Tongue (tissue), 2 donors: ENCODE results near the gene GNPDA1. TPM values are rescaled to one million over a fixed set of nuclear protein-coding genes. Genes with fewer than 3 reads are reported as not detected.
"Not testable (repeated sequence)": the region's sequence is repeated elsewhere in the genome, so short reads cannot be mapped to it uniquely, and the experiment has no call there.

Experiments used
- DNase-seq: peaks from one replicate; pipeline ENCODE4 v3.0.0-alpha.2; 2015
- total RNA-seq: library from RNA; depleted of rRNA; stranded (reverse); fragments of >200 nt; gene quantifications from one replicate; pipeline ENCODE4 v1.2.3, GENCODE V29; 2014

GNPDA1 gene
- total RNA-seq: 38.8 TPM

DNA sequence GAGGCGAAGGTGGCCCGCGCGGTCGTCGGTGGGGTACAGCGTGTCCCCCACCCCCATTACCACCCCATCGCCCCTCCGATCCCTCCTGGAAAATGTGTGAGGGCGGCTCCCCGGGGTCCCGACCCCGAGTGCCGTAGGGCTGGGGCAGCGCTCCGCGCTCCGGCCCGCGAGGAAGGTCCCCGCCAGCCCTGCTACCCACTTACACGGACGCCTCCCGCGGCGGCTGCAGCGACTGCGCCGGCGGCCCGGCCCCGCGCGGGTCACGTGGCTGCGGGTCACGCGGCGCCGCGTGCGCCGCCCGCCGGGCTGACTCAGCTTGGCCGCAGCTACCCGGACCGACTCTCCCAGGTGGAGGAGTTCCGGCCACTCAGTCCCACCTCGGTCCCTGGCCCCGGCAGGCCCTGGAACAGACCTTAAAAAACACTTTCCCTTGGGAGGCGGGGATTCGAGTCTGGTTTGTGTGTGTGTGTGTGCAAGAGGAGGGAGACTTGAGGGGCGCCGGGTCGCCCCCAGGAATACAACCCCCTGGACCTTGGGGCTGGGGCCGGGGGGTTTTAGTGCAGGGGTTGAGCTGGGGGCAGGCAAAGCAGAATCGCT lies at the start of gene GNPDA1:
GNPDA1 (minus strand) TSS at position 236 of the 597 bp plus-strand sequence. CDS start 992 bp downstream, outside the sequence.
- peak; percentile 87 for DNase-seq

GRCh38 chr5:142059304-142059940 lies 46.6 kb upstream of the GNPDA1 start:
- no peak for DNase-seq

DNA sequence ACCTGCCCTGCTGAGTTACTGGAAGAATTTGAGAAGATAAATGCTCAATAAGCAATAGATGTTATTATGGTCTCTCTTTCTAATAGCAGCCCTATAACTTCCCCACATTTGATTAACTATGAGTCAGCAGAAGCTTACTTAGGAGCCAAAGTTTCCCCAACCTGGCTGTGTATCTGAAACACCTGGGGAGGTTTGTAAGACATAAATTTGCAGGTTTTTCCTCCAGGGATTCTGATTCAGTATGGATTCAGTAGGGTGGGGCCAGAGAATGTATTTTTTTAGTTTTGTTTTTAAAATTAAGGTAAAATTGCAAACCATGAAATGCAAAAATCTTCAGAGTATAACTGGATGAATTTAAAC lies 44.9 kb upstream of the GNPDA1 start:
- DNase-seq: no peak

GRCh38 chr5:142056816-142057696 lies 44.2 kb upstream of the GNPDA1 start:
- no peak for DNase-seq

DNA sequence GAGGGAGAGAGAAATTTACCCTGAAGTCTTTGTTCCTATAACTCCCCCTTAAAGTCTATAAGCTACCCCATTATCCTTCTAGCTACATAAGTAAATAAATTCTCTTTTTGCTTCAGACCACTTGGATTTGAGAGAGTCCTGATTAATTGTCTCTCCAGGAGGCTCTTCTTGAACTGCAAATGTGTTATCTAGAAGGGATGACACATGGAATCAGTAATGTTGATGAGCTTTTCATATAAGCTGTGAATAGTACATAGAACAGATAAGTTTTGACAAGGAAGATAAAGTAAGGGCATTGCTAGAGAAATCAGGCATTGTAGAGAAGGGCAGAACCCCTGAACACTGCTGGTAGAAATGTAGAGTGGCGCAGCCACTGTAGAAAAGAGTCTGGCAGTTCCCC lies 42.5 kb upstream of the GNPDA1 start:
- no peak for DNase-seq

DNA sequence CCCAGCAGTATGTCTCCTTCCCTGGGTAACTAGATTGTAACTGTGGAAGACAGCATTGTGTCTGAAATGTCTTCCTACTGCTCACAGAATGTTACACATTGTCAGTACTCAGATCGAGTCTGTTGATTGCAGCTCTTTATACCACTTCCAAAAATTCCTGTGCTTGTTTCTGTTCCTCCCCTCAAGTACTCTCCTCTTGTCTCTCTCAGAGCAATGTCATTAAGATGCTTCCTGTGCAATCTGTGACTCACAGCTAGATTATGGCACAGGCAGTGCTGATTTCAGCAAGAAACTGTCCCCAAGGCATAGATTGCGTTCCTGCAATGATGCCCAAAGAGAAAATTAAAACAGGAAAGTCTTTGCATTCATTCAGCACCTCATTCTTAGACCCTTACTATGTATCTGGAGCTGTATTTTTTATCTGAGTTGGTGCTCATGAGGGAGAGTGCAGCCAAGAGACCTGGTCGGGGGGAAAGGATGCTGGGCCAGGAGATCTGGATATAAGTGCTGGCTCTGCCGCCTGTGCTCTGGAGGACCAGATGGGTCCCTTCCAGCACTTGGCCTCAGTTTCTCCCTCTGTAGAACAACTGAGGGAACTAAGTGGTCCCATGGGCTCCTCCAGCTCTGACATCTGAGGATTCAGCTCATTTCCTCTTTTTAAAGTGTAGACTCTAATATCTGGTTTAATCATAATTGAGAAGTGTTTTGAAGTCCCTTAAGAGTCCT lies 40.8 kb upstream of the GNPDA1 start:
- no peak for DNase-seq

DNA sequence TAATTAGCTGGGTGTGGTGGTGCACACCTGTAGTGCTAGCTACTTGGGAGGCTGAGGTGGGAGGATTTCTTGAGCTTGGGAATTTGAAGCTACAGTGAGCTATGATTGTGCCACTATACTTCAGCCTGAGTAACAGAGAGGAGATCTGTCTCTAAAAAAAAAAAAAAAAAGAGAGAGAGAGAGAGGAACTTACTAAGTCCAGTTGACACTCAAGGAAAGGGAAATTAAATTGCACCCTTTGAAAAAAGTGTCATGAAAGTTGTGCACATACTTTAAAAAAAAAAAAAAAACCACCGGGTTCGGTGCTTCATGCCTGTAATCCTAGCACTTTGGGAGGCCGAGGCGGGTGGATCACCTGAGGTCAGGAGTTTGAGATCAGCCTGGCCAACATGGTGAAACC lies 39.2 kb upstream of the GNPDA1 start:
- not testable (repeated sequence) for DNase-seq

DNA sequence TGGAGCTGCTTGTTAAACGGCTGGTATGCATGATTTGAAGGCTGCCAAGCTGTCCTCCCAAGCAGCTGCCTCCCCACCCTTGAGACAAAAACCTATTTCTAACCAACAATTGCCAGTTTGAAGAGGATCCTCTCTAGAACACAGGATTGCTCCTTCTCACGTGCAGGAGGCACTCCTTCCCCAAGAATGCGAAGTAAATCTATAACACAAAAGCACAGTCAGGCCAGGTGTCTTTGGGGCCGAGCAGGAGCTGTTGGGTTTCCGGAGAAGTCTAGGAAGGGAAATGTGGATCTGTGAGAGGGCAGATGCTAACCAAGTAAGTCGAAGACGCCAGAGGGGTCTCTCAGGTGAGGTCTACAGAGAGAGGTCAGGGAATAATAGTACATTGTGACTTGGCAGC lies 35.4 kb upstream of the GNPDA1 start:
- no peak for DNase-seq

DNA sequence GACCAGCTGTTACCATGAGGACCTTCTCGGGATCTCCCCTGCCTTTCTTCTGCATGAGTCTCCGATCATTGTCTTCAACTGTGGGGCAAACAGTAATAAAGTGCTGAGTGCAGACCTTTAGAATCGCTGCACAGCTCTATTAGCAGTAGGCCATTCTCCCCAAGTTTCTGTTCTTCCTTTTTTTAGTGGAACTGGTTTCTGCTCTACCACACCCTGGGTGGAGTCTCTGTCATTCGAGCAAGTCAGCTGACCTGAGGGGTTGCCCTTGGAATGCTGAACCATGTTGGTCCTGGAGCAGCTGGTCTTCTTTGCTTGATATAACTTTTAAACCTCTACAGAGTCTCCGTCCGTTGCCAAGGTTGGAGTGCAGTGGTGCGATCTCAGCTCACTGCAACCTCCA lies 33.4 kb upstream of the GNPDA1 start:
- peak; percentile 22 for DNase-seq

DNA sequence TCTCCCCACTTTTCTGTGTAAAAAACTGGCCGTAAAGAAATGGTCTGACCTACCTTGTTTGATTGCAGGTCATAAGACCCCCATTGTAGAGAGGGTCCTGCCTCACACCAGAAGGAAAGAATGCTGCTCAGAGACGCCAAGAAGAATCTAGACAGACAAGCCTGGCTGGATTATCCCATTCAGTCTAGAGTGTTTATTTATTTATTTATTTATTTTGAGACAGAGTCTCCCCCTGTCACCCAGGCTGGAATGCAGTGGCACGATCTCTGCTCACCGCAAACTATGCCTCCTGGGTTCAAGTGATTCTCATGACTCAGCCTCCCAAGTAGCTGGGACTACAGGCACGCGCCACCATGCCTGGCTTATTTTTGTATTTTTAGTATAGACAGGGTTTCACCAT lies 28.1 kb upstream of the GNPDA1 start:
- DNase-seq: not testable (repeated sequence)

- DNase-seq: no peak
These were observed 27.5 kb upstream of the GNPDA1 start for GRCh38 chr5:142040285-142040684.

- no peak for DNase-seq
These were observed 25.9 kb upstream of the GNPDA1 start for GRCh38 chr5:142038735-142039134.

DNA sequence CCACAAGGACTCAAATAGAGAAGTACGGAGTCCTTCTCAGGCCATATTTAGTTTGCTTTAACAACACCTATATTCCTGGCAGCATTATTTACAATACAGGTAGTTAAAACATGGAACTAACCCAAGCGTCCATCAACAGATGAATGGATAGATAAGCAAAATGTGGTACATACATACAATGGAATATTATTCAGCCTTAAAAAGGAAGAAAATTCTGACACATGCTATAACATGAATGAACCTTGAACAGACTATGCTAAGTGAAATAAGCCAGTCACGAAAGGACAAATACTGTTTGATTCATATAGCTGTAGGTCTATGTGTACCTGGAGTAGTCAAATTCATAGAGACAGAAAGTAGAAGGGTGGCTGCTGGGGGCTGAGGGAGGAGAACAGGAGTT lies 24.8 kb upstream of the GNPDA1 start:
- not testable (repeated sequence) for DNase-seq

DNA sequence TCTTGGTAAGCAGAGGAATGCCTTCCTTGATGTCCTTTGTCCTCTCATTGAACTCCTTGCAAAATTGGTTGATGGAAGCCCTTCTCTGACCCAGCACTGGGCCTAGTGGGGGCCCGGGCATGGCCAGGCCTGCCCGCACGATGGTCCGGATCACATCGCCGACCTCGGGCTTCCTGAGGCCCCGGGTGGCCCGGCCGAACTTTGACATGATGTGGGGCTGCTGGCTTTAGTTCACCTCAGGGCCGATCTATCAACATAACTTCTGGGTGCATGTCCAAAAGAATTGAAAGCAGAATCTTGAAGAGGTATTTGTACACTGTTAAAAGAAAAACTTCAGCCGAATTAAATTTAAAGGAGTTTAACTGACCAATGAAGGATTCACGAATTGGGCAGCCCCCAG lies 24.1 kb upstream of the GNPDA1 start:
- DNase-seq: no peak

DNA sequence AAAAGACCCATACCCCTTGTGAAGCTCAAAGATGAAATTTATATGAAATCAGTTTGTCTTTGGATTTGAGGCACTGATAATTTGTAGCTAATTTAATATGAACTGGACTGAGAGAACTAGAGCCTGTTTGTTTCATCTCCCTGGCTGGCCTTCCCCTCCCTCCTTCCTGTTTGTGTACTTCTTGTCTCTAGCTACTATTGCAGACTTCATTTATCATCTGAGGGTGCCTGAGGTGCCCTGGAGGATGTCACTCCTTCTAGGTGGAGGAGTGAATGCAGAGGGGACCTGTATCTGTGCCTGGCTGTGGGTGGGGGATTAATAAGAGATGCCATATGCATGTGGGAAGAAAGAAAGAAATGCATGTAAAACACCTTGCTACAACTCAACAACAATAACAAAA lies 22.2 kb upstream of the GNPDA1 start:
- DNase-seq: no peak

DNA sequence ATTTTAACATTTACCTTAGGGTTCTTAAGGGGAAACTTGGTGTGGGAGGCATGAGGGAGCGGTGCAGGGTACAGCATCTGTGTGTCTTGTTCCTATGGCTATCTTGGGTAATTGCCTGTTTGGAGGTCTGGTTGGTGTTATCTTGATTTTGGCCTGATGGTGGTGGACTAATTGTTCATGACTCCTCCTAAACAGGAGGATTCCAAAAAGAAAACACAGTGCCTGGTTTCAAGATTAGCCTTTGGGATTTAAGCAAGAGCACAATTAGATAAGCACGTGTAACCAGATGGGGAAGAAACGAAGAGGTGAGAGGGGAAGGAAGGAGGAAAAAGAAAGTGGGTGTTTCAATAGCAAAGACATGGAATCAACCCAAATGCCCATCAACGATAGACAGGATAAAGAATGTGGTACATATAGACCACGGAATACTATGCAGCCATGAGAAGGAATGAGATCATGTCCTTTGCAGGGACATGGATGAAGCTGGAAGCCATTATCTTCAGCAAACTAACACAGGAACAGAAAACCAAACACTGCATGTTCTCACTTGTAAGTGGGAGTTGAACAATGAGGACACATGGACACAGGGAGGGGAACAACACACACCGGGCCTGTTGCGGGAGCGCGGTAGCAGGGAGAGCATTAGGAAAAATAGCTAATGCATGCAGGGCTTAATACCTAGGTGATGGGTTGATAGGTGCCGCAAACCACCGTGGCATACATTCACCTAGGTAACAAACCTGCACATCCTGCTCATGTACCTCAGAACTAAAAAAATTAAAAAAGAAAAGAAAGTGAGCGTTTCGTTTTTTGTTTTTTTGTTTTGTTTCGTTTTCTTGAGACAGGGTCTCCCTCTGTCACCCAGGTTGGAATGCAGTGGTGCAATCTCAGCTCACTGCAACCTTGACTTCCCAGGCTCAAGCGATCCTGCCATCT lies 21.1 kb upstream of the GNPDA1 start:
- DNase-seq: not testable (repeated sequence)

DNA sequence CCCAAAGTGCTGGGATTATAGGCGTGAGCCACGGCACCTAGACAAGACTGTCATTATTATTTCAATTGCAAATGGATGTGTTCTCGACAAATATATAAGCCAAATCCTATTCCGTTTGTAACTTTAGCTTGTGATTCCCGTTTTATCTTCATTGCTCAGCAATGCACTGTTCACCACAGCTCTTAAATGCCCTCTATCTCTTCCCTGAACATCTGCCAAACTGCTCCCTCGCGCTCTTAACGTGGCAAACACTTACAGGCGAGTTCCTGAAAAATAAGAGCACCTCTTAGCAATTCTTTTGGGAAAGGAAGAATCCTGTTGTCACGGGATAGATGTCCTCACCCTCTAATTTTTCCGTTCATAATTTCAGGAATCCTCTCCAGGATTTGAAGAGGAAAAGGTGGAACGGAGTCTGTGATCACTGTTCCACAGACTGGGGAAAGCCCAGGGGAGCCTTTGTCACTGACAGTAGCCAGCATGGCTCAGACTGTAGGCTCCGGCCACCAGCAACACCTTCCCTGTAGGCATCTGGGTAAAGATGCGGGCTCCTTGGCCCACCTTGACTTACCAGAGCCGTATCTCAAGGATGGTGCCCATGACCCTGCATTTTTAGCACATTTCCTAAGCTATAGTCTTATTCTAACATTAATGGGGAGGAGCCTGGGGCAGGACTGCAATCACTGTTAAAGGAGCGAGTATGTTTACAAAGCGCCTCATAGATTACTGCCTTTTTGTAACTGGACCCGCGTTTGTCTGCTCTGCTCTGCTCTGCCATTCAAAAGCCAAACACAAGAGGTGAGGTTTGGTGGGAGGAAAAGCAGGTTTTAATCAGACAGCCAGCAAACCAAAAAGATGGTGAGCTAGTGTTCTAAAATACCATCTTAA lies 20.2 kb upstream of the GNPDA1 start:
- no peak for DNase-seq

- DNase-seq: no peak
These were observed 19.3 kb upstream of the GNPDA1 start for GRCh38 chr5:142032150-142032549.

GRCh38 chr5:142025637-142026036 lies 12.8 kb upstream of the GNPDA1 start:
- no peak for DNase-seq

DNA sequence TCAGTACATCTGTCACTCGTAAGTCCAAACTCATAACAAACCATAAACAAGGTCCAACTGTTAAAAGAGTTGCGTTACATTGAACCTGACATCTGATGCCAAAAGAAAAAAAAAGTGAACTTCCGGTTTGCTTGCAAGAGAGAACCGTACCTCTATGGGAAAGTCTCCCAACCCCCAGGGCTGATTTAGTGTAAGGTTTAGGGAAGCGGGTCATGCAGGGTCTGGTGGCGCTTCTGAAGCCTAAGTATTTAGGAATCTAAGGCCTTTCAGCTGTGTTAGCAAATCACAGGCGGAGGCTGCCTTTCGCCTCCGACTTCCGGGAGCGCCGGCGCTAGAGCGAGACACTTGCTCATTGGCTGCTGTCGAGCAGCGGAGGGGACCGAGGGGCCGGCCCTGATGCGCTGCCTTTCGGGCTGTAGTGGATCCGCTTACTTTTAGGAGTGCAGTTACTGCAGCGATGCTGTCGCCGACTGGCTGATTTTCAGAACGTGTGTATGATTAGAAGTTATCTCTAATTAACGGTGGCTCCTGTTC lies 12.0 kb upstream of the GNPDA1 start:
- peak; percentile 94 for DNase-seq
